Measurements from ENCODE around the gene KIAA1671. TPM values are rescaled to one million over a fixed set of nuclear protein-coding genes. Genes with fewer than 3 reads are reported as not detected.
"Not testable (repeated sequence)": the region's sequence is repeated elsewhere in the genome, so short reads cannot be mapped to it uniquely, and the experiment has no call there.

The KIAA1671 gene
- total and polyA plus RNA-seq, 2 of the 4 experiments (the other 2 are of a cell fraction) = 0.02 TPM; not detected in 1

- in situ Hi-C loops (cut with MboI; ENCODE audit: low sequenced_read_pairs) = not testable (repeated sequence)
These were observed 226.5 kb downstream of the KIAA1671 start for GRCh38 chr22:25178869-25179631.

More at GRCh38 chr22:25178869-25179631, 226.5 kb downstream of the KIAA1671 start:
- H4K91ac ChIP-seq (ENCODE audit: insufficient read depth, low read depth, low read length); H3K4me3 ChIP-seq (ENCODE audit: insufficient read depth, low read depth, low read length); dilution Hi-C loops (cut with HindIII; ENCODE audit: low sequenced_read_pairs, unreplicated experiment); H3K9ac ChIP-seq (ENCODE audit: low read depth, low read length); H3K79me1 ChIP-seq (ENCODE audit: low read depth in 1 of 2, low read length in 2 of 2); H3K9me3 ChIP-seq (ENCODE audit: control insufficient read depth, insufficient read depth, low read length); H3K27me3 ChIP-seq (ENCODE audit: control insufficient read depth, insufficient read depth, low read length); H3K4me2 ChIP-seq (ENCODE audit: low read depth, low read length); H3K4ac ChIP-seq (ENCODE audit: low read depth, low read length); H3K56ac ChIP-seq (ENCODE audit: extremely low read depth, insufficient read depth, low read length); H3K36me3 ChIP-seq (ENCODE audit: control insufficient read depth, insufficient read depth, low read length); H2AK9ac ChIP-seq (replicated peaks; ENCODE audit: low read depth, low read length, poor library complexity); H4K20me1 ChIP-seq (ENCODE audit: insufficient read depth, low read length); H2BK5ac ChIP-seq (ENCODE audit: low read depth, low read length, poor library complexity, severe bottlenecking); POLR2A ChIA-PET (ENCODE audit: unreplicated experiment); H2BK120ac ChIP-seq (ENCODE audit: low read depth, low read length); CTCF ChIA-PET; H4K5ac ChIP-seq (ENCODE audit: low read depth, low read length); BruUV-seq (replicated peaks); H3K27ac ChIP-seq (ENCODE audit: insufficient read depth, low read length); H2AK5ac ChIP-seq (ENCODE audit: low read depth, low read length); H3K4me1 ChIP-seq (ENCODE audit: control insufficient read depth, insufficient read depth, low read length); ATAC-seq (ENCODE audit: low read depth); H3K14ac ChIP-seq (replicated peaks; ENCODE audit: low read depth, low read length); H3K23ac ChIP-seq (ENCODE audit: low read depth, low read length); H4K8ac ChIP-seq (ENCODE audit: low read depth in 2 of 2, low read length in 2 of 2); H2BK20ac ChIP-seq (ENCODE audit: low read depth, low read length); intact Hi-C loops (cut with micrococcal nuclease); H3K18ac ChIP-seq (ENCODE audit: low read depth, low read length); H2BK15ac ChIP-seq (ENCODE audit: low read depth, low read length); DNase-seq; H2AFZ ChIP-seq (replicated peaks; ENCODE audit: low read length, poor library complexity); H3K9me1 ChIP-seq (ENCODE audit: insufficient read depth, low read length): not testable (repeated sequence)
- WGBS, 2 experiments (ENCODE audit: extremely low coverage in 2 of 2, insufficient read length in 1 of 2) = 14% methylated on average over 31 of the region's 63 CpGs; no CpG with 5 or more reads in 1 of the 2 experiments
